ENCODE data around the gene IVD.

IVD gene

DNA sequence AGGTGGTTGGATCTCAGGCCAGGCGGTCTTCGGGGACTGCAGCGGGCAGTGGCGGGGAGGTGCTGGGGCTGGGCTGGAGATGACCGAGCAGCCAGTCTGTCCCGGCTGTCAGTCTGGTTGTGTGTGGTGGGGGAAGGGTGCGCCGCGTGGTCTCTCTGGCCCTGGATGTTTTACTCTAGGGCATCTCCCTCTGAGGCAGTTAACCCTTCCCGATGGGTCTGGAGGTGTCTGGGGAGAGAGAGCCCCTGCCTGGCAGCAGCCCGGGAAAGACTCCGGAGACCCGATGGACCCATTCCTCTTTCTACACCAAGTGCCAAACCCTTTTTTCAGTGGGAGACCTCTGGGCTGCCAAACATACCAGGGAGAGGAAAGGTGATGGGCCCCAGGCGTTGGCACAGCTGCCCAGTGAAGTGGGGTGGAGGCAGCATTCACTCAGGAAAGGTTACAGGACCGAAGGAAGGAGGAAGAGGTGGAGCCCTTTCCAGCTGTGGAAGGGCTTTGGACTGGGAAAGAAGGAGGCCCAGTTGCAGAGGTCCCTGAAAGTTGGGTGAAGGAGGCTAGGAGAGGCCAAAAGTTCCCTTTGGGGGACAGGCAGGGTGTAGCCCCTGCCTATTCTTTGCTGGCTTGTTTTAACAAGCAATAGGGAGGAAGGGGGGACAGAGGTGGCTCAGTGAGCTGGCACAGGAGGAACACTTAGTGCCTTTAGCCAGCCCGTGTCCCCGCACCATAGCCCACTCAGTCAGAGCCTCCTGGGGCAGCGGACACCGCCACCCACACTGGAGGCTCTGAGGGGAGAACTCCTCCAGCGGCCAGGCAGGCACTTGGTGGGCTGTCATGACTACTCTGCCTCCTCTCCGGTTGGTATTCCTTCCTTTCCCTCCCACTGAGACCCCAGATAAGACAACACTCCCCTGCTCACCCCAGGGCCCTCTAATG, 32.4 kb downstream of the IVD start:
- no peak for TF ChIP-seq CTCF (IDR thresholded peaks at IDR 0.05)

DNA sequence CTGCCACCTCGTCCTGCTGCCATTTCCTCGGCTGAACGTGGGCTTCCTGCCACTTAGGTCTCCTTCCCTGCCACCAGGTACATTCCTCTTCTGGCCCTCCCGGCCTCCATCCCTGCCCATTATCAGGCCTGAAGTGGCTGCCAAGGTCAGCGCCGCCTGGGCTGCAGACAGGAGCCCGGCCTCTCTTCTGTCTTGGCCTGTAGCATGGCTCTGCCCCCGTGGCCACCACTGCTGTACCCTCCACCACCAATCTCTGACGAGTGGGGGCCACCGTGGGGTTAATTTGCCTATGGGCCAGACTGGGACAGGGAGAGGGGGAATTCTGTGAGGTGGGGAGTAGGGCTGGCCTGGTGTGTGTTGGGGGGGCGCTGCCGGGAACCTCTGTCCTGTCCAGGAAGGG, 33.1 kb downstream of the IVD start:
- TF ChIP-seq CTCF (IDR thresholded peaks at IDR 0.05), result no peak

DNA sequence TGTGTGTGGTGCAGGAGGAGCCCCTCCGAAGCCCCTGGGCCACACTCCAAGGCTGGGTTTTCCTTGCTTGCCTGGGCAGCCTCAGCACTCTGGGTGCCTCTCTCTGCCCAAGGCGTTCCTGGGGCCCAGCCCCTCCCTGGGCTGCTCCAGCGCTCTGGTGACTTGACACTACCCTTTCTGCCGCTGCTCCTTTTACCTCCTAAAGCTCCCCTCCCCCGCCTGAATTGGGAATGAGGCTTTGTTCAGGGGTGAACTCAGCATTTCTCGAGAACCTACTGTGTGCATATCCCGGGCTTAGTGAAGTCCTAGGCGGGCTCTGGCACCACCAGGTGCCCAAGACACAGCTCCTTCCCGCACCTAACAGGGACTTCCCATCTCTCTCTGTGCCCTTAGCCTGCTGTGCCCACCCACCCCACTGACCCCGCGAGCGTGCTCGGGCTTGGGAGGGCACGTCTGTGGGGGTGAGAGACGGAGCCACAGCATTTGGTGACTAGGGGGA, 33.9 kb downstream of the IVD start:
- no peak for TF ChIP-seq CTCF (IDR thresholded peaks at IDR 0.05)

- TF ChIP-seq CTCF (IDR thresholded peaks at IDR 0.05), result no peak
Observed at GRCh38 chr15:40439960-40440742, 34.6 kb downstream of the IVD start.

- peak; percentile 9; the same call in 1 of the 2 replicates for TF ChIP-seq CTCF (IDR thresholded peaks at IDR 0.05)
Observed at GRCh38 chr15:40440743-40441564, 35.4 kb downstream of the IVD start, which contains the start of gene BAHD1. Gene BAHD1, plus strand, starts transcription at chr15:40440953. Its CDS starts 17,512 bp downstream, at chr15:40458465.

DNA sequence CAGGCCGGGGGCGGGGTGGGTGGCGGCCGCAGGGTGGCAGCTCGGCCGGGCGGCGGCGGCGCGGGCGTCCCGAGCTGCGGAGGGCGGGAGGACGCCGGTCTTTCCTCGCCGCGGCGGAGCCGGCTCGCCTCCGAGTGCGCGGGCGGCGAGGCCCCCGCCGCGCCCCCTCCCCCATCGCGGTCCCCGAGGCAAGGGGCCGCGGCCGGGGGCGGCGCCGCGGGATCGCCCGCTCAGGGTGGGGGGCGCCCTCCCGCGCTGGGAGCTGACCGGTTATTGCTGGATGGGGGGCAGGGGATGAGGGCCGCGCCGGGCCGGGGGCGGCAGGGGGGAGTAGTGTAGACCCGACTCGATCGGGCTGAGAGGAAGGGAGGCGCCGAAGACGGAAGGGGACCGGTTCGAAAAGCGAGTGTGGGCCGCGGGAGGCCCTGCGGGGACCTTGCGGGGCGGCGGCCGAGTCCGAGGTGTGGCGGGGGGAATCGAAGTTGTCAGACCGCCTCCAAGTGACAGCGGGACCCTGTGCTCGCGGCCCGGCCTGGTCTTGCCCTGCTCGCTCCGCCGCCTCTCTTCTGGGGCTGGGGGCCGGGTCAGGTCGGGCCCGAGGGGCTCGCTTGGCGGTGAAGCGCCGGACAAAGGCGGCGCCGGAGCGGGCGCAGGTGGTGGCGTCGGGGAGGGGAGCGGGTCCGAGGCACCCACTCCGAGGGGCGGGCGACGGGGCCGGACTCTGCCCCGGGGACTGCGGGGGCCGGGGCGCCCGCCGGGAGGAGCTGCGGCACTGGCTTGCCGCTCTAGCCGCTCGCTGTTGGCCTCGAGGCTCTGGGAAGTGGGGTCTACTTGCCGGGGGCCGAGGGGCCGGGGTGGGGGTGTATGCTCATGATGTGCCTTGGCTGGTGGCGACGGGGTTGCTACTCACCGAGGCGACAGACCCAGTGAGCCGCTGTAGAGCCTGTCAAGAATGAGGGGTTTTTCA, 36.3 kb downstream of the IVD start:
- no peak for TF ChIP-seq CTCF (IDR thresholded peaks at IDR 0.05)
